ENCODE data around the gene ECHDC3.

Gene ECHDC3

GRCh38 chr10:11760151-11760550 is 18.0 kb downstream of the ECHDC3 start:
- TF ChIP-seq FOXP2 (optimal IDR thresholded peaks at IDR 0.05; ENCODE audit: borderline replicate concordance, extremely low read depth, extremely low read length, insufficient read depth) (no peak), REST (IDR thresholded peaks at IDR 0.05; ENCODE audit: insufficient read depth in 1 of 2, low read depth in 2 of 2, low read length in 2 of 2) (no peak), TAF1 (IDR thresholded peaks at IDR 0.05; ENCODE audit: borderline replicate concordance, insufficient read depth, low read length) (no peak), SIN3A (IDR thresholded peaks at IDR 0.05; ENCODE audit: borderline replicate concordance, insufficient read depth, low read length) (no peak), POLR2AphosphoS5 (IDR thresholded peaks at IDR 0.05; ENCODE audit: low read depth, low read length) (no peak)

GRCh38 chr10:11760861-11761260 is 18.7 kb downstream of the ECHDC3 start:
- TF ChIP-seq TAF1 (IDR thresholded peaks at IDR 0.05; ENCODE audit: borderline replicate concordance, insufficient read depth, low read length) (no peak), FOXP2 (optimal IDR thresholded peaks at IDR 0.05; ENCODE audit: borderline replicate concordance, extremely low read depth, extremely low read length, insufficient read depth) (no peak), POLR2AphosphoS5 (IDR thresholded peaks at IDR 0.05; ENCODE audit: low read depth, low read length) (no peak), REST (IDR thresholded peaks at IDR 0.05; ENCODE audit: insufficient read depth in 1 of 2, low read depth in 2 of 2, low read length in 2 of 2) (no peak), SIN3A (IDR thresholded peaks at IDR 0.05; ENCODE audit: borderline replicate concordance, insufficient read depth, low read length) (no peak)

- TF ChIP-seq FOXP2 (optimal IDR thresholded peaks at IDR 0.05; ENCODE audit: borderline replicate concordance, extremely low read depth, extremely low read length, insufficient read depth) = no peak
Measured at GRCh38 chr10:11761431-11761830, 19.2 kb downstream of the ECHDC3 start.

GRCh38 chr10:11762706-11763500 is 20.7 kb downstream of the ECHDC3 start:
- TF ChIP-seq TAF1 (IDR thresholded peaks at IDR 0.05; ENCODE audit: borderline replicate concordance, insufficient read depth, low read length) (no peak), POLR2AphosphoS5 (IDR thresholded peaks at IDR 0.05; ENCODE audit: low read depth, low read length) (no peak), SIN3A (IDR thresholded peaks at IDR 0.05; ENCODE audit: borderline replicate concordance, insufficient read depth, low read length) (no peak)

GRCh38 chr10:11763501-11763861 is 21.3 kb downstream of the ECHDC3 start:
- TF ChIP-seq POLR2AphosphoS5 (IDR thresholded peaks at IDR 0.05; ENCODE audit: low read depth, low read length) (no peak), FOXP2 (optimal IDR thresholded peaks at IDR 0.05; ENCODE audit: borderline replicate concordance, extremely low read depth, extremely low read length, insufficient read depth) (no peak), SIN3A (IDR thresholded peaks at IDR 0.05; ENCODE audit: borderline replicate concordance, insufficient read depth, low read length) (no peak), REST (IDR thresholded peaks at IDR 0.05; ENCODE audit: insufficient read depth in 1 of 2, low read depth in 2 of 2, low read length in 2 of 2) (no peak), TAF1 (IDR thresholded peaks at IDR 0.05; ENCODE audit: borderline replicate concordance, insufficient read depth, low read length) (no peak)

- TF ChIP-seq TAF1 (IDR thresholded peaks at IDR 0.05; ENCODE audit: borderline replicate concordance, insufficient read depth, low read length) (no peak), FOXP2 (optimal IDR thresholded peaks at IDR 0.05; ENCODE audit: borderline replicate concordance, extremely low read depth, extremely low read length, insufficient read depth) (no peak), REST (IDR thresholded peaks at IDR 0.05; ENCODE audit: insufficient read depth in 1 of 2, low read depth in 2 of 2, low read length in 2 of 2) (no peak), SIN3A (IDR thresholded peaks at IDR 0.05; ENCODE audit: borderline replicate concordance, insufficient read depth, low read length) (no peak), POLR2AphosphoS5 (IDR thresholded peaks at IDR 0.05; ENCODE audit: low read depth, low read length) (no peak)
Measured at GRCh38 chr10:11765141-11765540, 23.0 kb downstream of the ECHDC3 start.

All from PFSK-1 (cell line).